ENCODE data around the gene PTPRD. TPM values are rescaled to one million over a fixed set of nuclear protein-coding genes. Genes with fewer than 3 reads are reported as not detected.

PTPRD gene
- total and polyA plus RNA-seq, 2 of the 4 experiments (the other 2 are of a cell fraction) = 0.07 to 0.18 TPM

DNA sequence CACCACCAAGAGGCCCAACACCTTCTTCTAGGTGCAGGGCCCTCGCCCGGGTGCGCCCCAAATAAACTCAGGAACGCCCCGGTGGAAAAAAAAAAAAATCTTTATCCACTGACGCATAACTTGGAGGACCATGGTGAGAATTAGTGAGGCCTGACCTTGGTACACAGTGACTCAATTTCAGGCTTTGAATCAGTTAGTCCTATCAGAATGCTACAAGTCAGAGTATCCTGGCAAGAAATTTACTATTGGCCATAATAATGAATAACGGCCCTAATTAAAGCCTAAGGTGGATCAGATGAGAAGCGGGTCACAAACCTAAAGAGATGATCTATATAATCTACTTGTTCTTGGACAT is 1899.0 kb downstream of the PTPRD start:
- Histone ChIP-seq H2AK5ac (ENCODE audit: low read depth, low read length) (no peak overlapping the region), H3K14ac (replicated peaks; ENCODE audit: low read depth, low read length) (no peak overlapping the region), H2BK20ac (ENCODE audit: low read depth, low read length) (no peak overlapping the region), H3K27me3 (ENCODE audit: control insufficient read depth, insufficient read depth, low read length) (no peaks in the 10 kb centered on the region), H3K4me2 (ENCODE audit: low read depth, low read length) (no peak overlapping the region), H2BK5ac (ENCODE audit: low read depth, low read length, poor library complexity, severe bottlenecking) (no peak overlapping the region), H2BK15ac (ENCODE audit: low read depth, low read length) (no peak overlapping the region), H2BK120ac (ENCODE audit: low read depth, low read length) (no peak overlapping the region), H3K27ac (ENCODE audit: insufficient read depth, low read length) (no peak overlapping the region), H3K23ac (ENCODE audit: low read depth, low read length) (no peak overlapping the region), H2AK9ac (replicated peaks; ENCODE audit: low read depth, low read length, poor library complexity) (no peak overlapping the region), H3K18ac (ENCODE audit: low read depth, low read length) (no peak overlapping the region), H3K9me1 (ENCODE audit: insufficient read depth, low read length) (no peaks in the 10 kb centered on the region), H3K4me3 (ENCODE audit: insufficient read depth, low read depth, low read length) (no peak overlapping the region), H2AFZ (replicated peaks; ENCODE audit: low read length, poor library complexity) (no peak overlapping the region), H4K5ac (ENCODE audit: low read depth, low read length) (no peak overlapping the region), H3K79me1 (ENCODE audit: low read depth in 1 of 2, low read length in 2 of 2) (no peaks in the 10 kb centered on the region), H3K36me3 (ENCODE audit: control insufficient read depth, insufficient read depth, low read length) (no peaks in the 10 kb centered on the region), H3K9me3 (ENCODE audit: control insufficient read depth, insufficient read depth, low read length) (0 out of 2 replicates have a peak, but pooled peaks cover 1% of the 10 kb centered on the region), H3K4me1 (ENCODE audit: control insufficient read depth, insufficient read depth, low read length) (no peaks in the 10 kb centered on the region; the same call in 1 of the 2 replicates), H3K56ac (ENCODE audit: extremely low read depth, insufficient read depth, low read length) (no peak overlapping the region), H3K9ac (ENCODE audit: low read depth, low read length) (no peak overlapping the region), H4K91ac (ENCODE audit: insufficient read depth, low read depth, low read length) (no peak overlapping the region), H3K4ac (ENCODE audit: low read depth, low read length) (no peak overlapping the region), H4K8ac (ENCODE audit: low read depth in 2 of 2, low read length in 2 of 2) (no peak overlapping the region), H4K20me1 (ENCODE audit: insufficient read depth, low read length) (no peaks in the 10 kb centered on the region)
- TF ChIP-seq CEBPB (IDR thresholded peaks at IDR 0.05; ENCODE audit: low read depth, low read length) = no peak
- no peak for TF ChIP-seq MAZ (IDR thresholded peaks at IDR 0.05; ENCODE audit: borderline replicate concordance, low read depth, low read length)
- BruUV-seq (replicated peaks) = no TSS peak
- in situ Hi-C loops (cut with MboI; ENCODE audit: low sequenced_read_pairs) (no loop called here), intact Hi-C loops (cut with micrococcal nuclease) (no loop called here), dilution Hi-C loops (cut with HindIII; ENCODE audit: low sequenced_read_pairs, unreplicated experiment) (no loop called here)
- POLR2A ChIA-PET (ENCODE audit: unreplicated experiment) = no interaction called here
- ATAC-seq (ENCODE audit: low read depth) (no peak), DNase-seq (no peak)
- no CpG with 5 or more reads among the region's 8 CpGs for WGBS, 2 experiments (ENCODE audit: extremely low coverage in 2 of 2, insufficient read length in 1 of 2)
- CTCF ChIA-PET = no interaction called here
